Parathyroid adenoma (tissue), 2 donors: ENCODE data around the gene ABLIM1.

ENCODE experiments used
- H2AFZ ChIP-seq: fragments of 300-600 bp; sonication (generic); one replicate; pipeline ENCODE4 v1.7.0; 2017; ENCODE audit warnings: antibody characterized with exemption, mild to moderate bottlenecking
- H3K27ac ChIP-seq: fragments of 300-600 bp; sonication (generic); one replicate; pipeline ENCODE4 v1.7.0; 2017
- H3K27me3 ChIP-seq: fragments of 300-600 bp; sonication (generic); one replicate; pipeline ENCODE4 v1.7.0; 2017; ENCODE audit warnings: low read length; ENCODE audit not compliant: control insufficient read depth, insufficient read depth
- H3K36me3 ChIP-seq: fragments of 300-600 bp; sonication (generic); one replicate; pipeline ENCODE4 v1.7.0; 2017; ENCODE audit warnings: low read length; ENCODE audit not compliant: control insufficient read depth, insufficient read depth
- H3K4me1 ChIP-seq: fragments of 300-600 bp; sonication (generic); one replicate; pipeline ENCODE4 v1.7.0; 2017; ENCODE audit warnings: control low read depth
- H3K4me2 ChIP-seq: fragments of 300-600 bp; sonication (generic); one replicate; pipeline ENCODE4 v1.7.0; 2017; ENCODE audit warnings: low read length
- H3K4me3 ChIP-seq: fragments of 300-600 bp; sonication (generic); one replicate; pipeline ENCODE4 v1.7.0; 2017; ENCODE audit warnings: low read depth, low read length
- H3K79me2 ChIP-seq: fragments of 300-600 bp; sonication (generic); one replicate; pipeline ENCODE4 v1.7.0; 2017; ENCODE audit warnings: control low read depth
- H3K9ac ChIP-seq: fragments of 300-600 bp; sonication (generic); one replicate; pipeline ENCODE4 v1.7.0; 2017; ENCODE audit warnings: mild to moderate bottlenecking
- H3K9me3 ChIP-seq: fragments of 300-600 bp; sonication (generic); one replicate; pipeline ENCODE4 v1.7.0; 2017; ENCODE audit warnings: low read length; ENCODE audit not compliant: control insufficient read depth
- CTCF ChIP-seq: fragments of 300-600 bp; sonication (generic); IDR thresholded peaks from one replicate; pipeline ENCODE4 v1.7.0; 2017; ENCODE audit warnings: antibody characterized with exemption, mild to moderate bottlenecking
- donor health status: primary hyperparathyroidism.

ABLIM1 gene

GRCh38 chr10:114650831-114651230, 7.2 kb downstream of the ABLIM1 start:
- no peak overlapping the region for H3K9ac ChIP-seq
- peaks cover 5% of the 10 kb centered on the region for H3K79me2 ChIP-seq
- no peaks in the 10 kb centered on the region for H3K27me3 ChIP-seq
- H3K9me3 ChIP-seq = no peaks in the 10 kb centered on the region
- no peak overlapping the region for H2AFZ ChIP-seq
- no peak overlapping the region for H3K4me3 ChIP-seq
- no peak for TF ChIP-seq CTCF
- no peak overlapping the region for H3K4me2 ChIP-seq
- H3K36me3 ChIP-seq = no peaks in the 10 kb centered on the region
- no peak overlapping the region for H3K27ac ChIP-seq
- peaks cover 7% of the 10 kb centered on the region for H3K4me1 ChIP-seq

GRCh38 chr10:114650266-114650665, 7.8 kb downstream of the ABLIM1 start:
- Histone ChIP-seq H3K4me1 (peaks cover 4% of the 10 kb centered on the region), H3K79me2 (peaks cover 5% of the 10 kb centered on the region)

GRCh38 chr10:114649217-114649903, 8.7 kb downstream of the ABLIM1 start:
- Histone ChIP-seq H3K4me2 (no peak overlapping the region), H3K79me2 (peaks cover 5% of the 10 kb centered on the region), H3K9ac (no peak overlapping the region), H3K27me3 (no peaks in the 10 kb centered on the region), H3K4me1 (no peaks in the 10 kb centered on the region), H3K4me3 (no peak overlapping the region), H3K9me3 (no peaks in the 10 kb centered on the region), H3K27ac (no peak overlapping the region), H3K36me3 (no peaks in the 10 kb centered on the region), H2AFZ (no peak overlapping the region)
- TF ChIP-seq CTCF = no peak

More at GRCh38 chr10:114650266-114650665, 7.8 kb downstream of the ABLIM1 start:
- TF ChIP-seq CTCF = no peak
- Histone ChIP-seq H3K9me3 (no peaks in the 10 kb centered on the region), H3K4me2 (no peak overlapping the region), H3K27me3 (no peaks in the 10 kb centered on the region), H3K27ac (no peak overlapping the region), H3K4me3 (no peak overlapping the region), H2AFZ (no peak overlapping the region), H3K9ac (no peak overlapping the region), H3K36me3 (no peaks in the 10 kb centered on the region)

- Histone ChIP-seq H3K9ac (no peak overlapping the region), H3K9me3 (no peaks in the 10 kb centered on the region), H3K36me3 (no peaks in the 10 kb centered on the region), H3K4me3 (no peak overlapping the region), H3K4me1 (no peaks in the 10 kb centered on the region), H3K27me3 (no peaks in the 10 kb centered on the region), H2AFZ (no peak overlapping the region), H3K27ac (no peak overlapping the region), H3K79me2 (peaks cover 2% of the 10 kb centered on the region), H3K4me2 (no peak overlapping the region)
- TF ChIP-seq CTCF = no peak
Measured at GRCh38 chr10:114648368-114648767, 9.7 kb downstream of the ABLIM1 start.

GRCh38 chr10:114647545-114648138, 10.4 kb downstream of the ABLIM1 start:
- Histone ChIP-seq H3K27me3 (no peaks in the 10 kb centered on the region), H3K9ac (no peak overlapping the region), H3K4me2 (no peak overlapping the region), H2AFZ (no peak overlapping the region), H3K4me1 (no peaks in the 10 kb centered on the region), H3K79me2 (peaks cover 2% of the 10 kb centered on the region), H3K4me3 (no peak overlapping the region), H3K36me3 (no peaks in the 10 kb centered on the region), H3K9me3 (no peaks in the 10 kb centered on the region), H3K27ac (no peak overlapping the region)
- TF ChIP-seq CTCF = no peak
